SK-MEL-5 (cell line): ENCODE data around the gene OXCT1. TPM values are rescaled to one million over a fixed set of nuclear protein-coding genes. Genes with fewer than 3 reads are reported as not detected.
A peak's percentile ranks its signal among the peaks of the same experiment; 100 is the strongest.
"Not testable (repeated sequence)": the region's sequence is repeated elsewhere in the genome, so short reads cannot be mapped to it uniquely, and the experiment has no call there.

Experiments
- DNase-seq: peaks from one replicate; pipeline ENCODE4 v3.0.0-alpha.2; 2016; ENCODE audit warnings: low read depth, low spot score
- in situ Hi-C: cut with HindIII; loops from 2 replicates; pipeline ENCODE4 v1.10.0; 2016; ENCODE audit warnings: low sequenced_read_pairs, high pct_unique_total_duplicates, low pct_unique_long_range_greater_than_20kb
- total RNA-seq: library from RNA; depleted of rRNA; stranded (reverse); fragments of >200 nt; shearing (Covaris generic); gene quantifications from 2 replicates; pipeline ENCODE4 v1.2.3, GENCODE V29; 2014; rRNA removed

Gene OXCT1
- total RNA-seq, 1 experiment from 2014 or later: 46.5 TPM

GRCh38 chr5:41716382-41716781 is 153.8 kb downstream of the OXCT1 start:
- in situ Hi-C loops: loop anchor here (25.0 kb wide), 1 partner anchor 121 kb away; no protein-coding TSS in a partner anchor
- no peak for DNase-seq

- DNase-seq: not testable (repeated sequence)
- in situ Hi-C loops: loop anchor here (25.0 kb wide), 1 partner anchor 123 kb away; no protein-coding TSS in a partner anchor
Measured at GRCh38 chr5:41714446-41714845, 155.8 kb downstream of the OXCT1 start.

GRCh38 chr5:41708604-41708940 is 161.7 kb downstream of the OXCT1 start:
- in situ Hi-C loops: loop anchor here (25.0 kb wide), 1 partner anchor 129 kb away; no protein-coding TSS in a partner anchor
- no peak for DNase-seq

- in situ Hi-C loops: loop anchor here (25.0 kb wide), 1 partner anchor 129 kb away; no protein-coding TSS in a partner anchor
- DNase-seq: peak; percentile 82
Measured at GRCh38 chr5:41707853-41708603, 162.2 kb downstream of the OXCT1 start.

GRCh38 chr5:41695920-41696582 is 174.2 kb downstream of the OXCT1 start:
- in situ Hi-C loops: no loop called here
- DNase-seq: peak; percentile 62

- in situ Hi-C loops: no loop called here
- DNase-seq: no peak
Measured at GRCh38 chr5:41686767-41687166, 183.5 kb downstream of the OXCT1 start.

GRCh38 chr5:41686191-41686590 is 184.0 kb downstream of the OXCT1 start:
- in situ Hi-C loops: no loop called here

GRCh38 chr5:41683181-41683580 is 187.0 kb downstream of the OXCT1 start:
- DNase-seq: no peak
- in situ Hi-C loops: no loop called here

More at GRCh38 chr5:41686191-41686590, 184.0 kb downstream of the OXCT1 start:
- peak; percentile 100 for DNase-seq

GRCh38 chr5:41682641-41683040 is 187.6 kb downstream of the OXCT1 start:
- in situ Hi-C loops: no loop called here
- no peak for DNase-seq

GRCh38 chr5:41681840-41682239 is 188.4 kb downstream of the OXCT1 start:
- DNase-seq: peak; percentile 67
- in situ Hi-C loops: no loop called here

Other genes with a start within 250 kb of the OXCT1 start
- 67.8 and 68.4 TPM in 2 replicates for gene RIMOC1, start 33.9 kb upstream of the OXCT1 start, total RNA-seq
- gene FBXO4, start 54.9 kb upstream of the OXCT1 start, total RNA-seq: 13.0 and 15.7 TPM in 2 replicates